Vagina (tissue), 2 donors: Measurements from ENCODE around the gene CPT2. TPM values are rescaled to one million over a fixed set of nuclear protein-coding genes. Genes with fewer than 3 reads are reported as not detected.

Experiments used
- DNase-seq, 2 donors: peaks; one replicate each; pipeline ENCODE4 v3.0.0-alpha.2; 2017; ENCODE audit errors: extremely low spot score in 2 of 2
- H3K27ac ChIP-seq: fragments of 200-600 bp; sonication (generic); one replicate; pipeline ENCODE4 v1.5.1; 2019
- H3K27me3 ChIP-seq: fragments of 200-600 bp; sonication (generic); one replicate; pipeline ENCODE4 v1.5.1; 2019
- H3K36me3 ChIP-seq, 2 donors: fragments of 200-600 bp; sonication (generic); one replicate each; pipeline ENCODE4 v1.5.1; 2017 to 2019
- H3K4me1 ChIP-seq: fragments of 200-600 bp; sonication (generic); one replicate; pipeline ENCODE4 v1.5.1; 2019
- H3K4me3 ChIP-seq, 2 donors: fragments of 200-600 bp; sonication (generic); 1 replicate in 1 of 2; 2 replicates in 1 of 2; pipeline ENCODE4 v1.5.1; 2016 to 2019
- H3K9me3 ChIP-seq: fragments of 200-600 bp; sonication (generic); one replicate; pipeline ENCODE4 v1.5.1; 2019
- POLR2A ChIP-seq, 2 donors: fragments of 450-650 bp; IDR thresholded peaks; one replicate each; pipeline ENCODE4 v1.6.1; 2017; ENCODE audit warnings: antibody characterized with exemption in 2 of 2, mild to moderate bottlenecking in 2 of 2, moderate library complexity in 2 of 2
- POLR2AphosphoS5 ChIP-seq, 2 donors: sonication (generic); formaldehyde crosslinking; IDR thresholded peaks; one replicate each; pipeline ENCODE4 v1.9.0; 2017; ENCODE audit warnings: antibody characterized with exemption in 2 of 2, mild to moderate bottlenecking in 2 of 2, low read depth in 1 of 2; ENCODE audit not compliant: insufficient read depth in 1 of 2
- intact Hi-C: fragments of 100-400 bp; cut with DNase I; formaldehyde crosslinking; loops from one replicate; pipeline ENCODE4 v1.15.1; 2023
- total RNA-seq: library from RNA; depleted of rRNA; stranded (reverse); fragments of >200 nt; gene quantifications from one replicate; pipeline ENCODE4 v1.2.3, GENCODE V29; 2016
- TF ChIP-seq, protein P1 (sequence below), 3 experiments: fragments of 450-650 bp in 2 of 3; fragments of 200-600 bp in 1 of 3; sonication (generic) in 1 of 3; IDR thresholded peaks; one replicate each; pipeline ENCODE4 v1.5.1; 2017 to 2019; ENCODE audit warnings: antibody characterized with exemption in 3 of 3, mild to moderate bottlenecking in 2 of 3, moderate library complexity in 2 of 3

Gene CPT2
- total RNA-seq, 1 donor from 2014 or later: 16.7 TPM

- no peaks in the 10 kb centered on the region for H3K36me3 ChIP-seq
Observed at GRCh38 chr1:53260631-53261247, 64.1 kb downstream of the CPT2 start.

GRCh38 chr1:53262000-53262399 lies 65.4 kb downstream of the CPT2 start:
- Histone ChIP-seq H3K27me3 (no peaks in the 10 kb centered on the region), H3K4me1 (no peaks in the 10 kb centered on the region), H3K9me3 (no peaks in the 10 kb centered on the region), H3K36me3 (no peaks in the 10 kb centered on the region), H3K27ac (no peak overlapping the region), H3K4me3 (no peak overlapping the region)
- intact Hi-C loops: no loop called here
- no peak for DNase-seq
- no peak for TF ChIP-seq POLR2AphosphoS5 (IDR thresholded peaks at IDR 0.05; ENCODE audit: insufficient read depth in 1 of 2, low read depth in 1 of 2)
- TF ChIP-seq, protein P1, sequence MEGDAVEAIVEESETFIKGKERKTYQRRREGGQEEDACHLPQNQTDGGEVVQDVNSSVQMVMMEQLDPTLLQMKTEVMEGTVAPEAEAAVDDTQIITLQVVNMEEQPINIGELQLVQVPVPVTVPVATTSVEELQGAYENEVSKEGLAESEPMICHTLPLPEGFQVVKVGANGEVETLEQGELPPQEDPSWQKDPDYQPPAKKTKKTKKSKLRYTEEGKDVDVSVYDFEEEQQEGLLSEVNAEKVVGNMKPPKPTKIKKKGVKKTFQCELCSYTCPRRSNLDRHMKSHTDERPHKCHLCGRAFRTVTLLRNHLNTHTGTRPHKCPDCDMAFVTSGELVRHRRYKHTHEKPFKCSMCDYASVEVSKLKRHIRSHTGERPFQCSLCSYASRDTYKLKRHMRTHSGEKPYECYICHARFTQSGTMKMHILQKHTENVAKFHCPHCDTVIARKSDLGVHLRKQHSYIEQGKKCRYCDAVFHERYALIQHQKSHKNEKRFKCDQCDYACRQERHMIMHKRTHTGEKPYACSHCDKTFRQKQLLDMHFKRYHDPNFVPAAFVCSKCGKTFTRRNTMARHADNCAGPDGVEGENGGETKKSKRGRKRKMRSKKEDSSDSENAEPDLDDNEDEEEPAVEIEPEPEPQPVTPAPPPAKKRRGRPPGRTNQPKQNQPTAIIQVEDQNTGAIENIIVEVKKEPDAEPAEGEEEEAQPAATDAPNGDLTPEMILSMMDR (IDR thresholded peaks at IDR 0.05): no peak
- no peak for TF ChIP-seq POLR2A (IDR thresholded peaks at IDR 0.05)

More at GRCh38 chr1:53260631-53261247, 64.1 kb downstream of the CPT2 start:
- no peak for TF ChIP-seq POLR2AphosphoS5 (IDR thresholded peaks at IDR 0.05; ENCODE audit: insufficient read depth in 1 of 2, low read depth in 1 of 2)
- TF ChIP-seq, protein P1 (IDR thresholded peaks at IDR 0.05): no peak
- no peak for TF ChIP-seq POLR2A (IDR thresholded peaks at IDR 0.05)
- no peaks in the 10 kb centered on the region for H3K27me3 ChIP-seq
- no peak for DNase-seq
- no peak overlapping the region for H3K27ac ChIP-seq
- H3K9me3 ChIP-seq: no peaks in the 10 kb centered on the region
- no peaks in the 10 kb centered on the region for H3K4me1 ChIP-seq
- no peak overlapping the region for H3K4me3 ChIP-seq
- intact Hi-C loops: no loop called here

Other genes with a start within 250 kb of the CPT2 start
- 207 TPM for gene PODN, start 134.6 kb upstream of the CPT2 start, total RNA-seq
- gene SLC1A7, start 54.2 kb upstream of the CPT2 start, total RNA-seq: not detected
- 50.6 TPM for gene CZIB, start 23.8 kb downstream of the CPT2 start, total RNA-seq
- gene MAGOH, start 41.7 kb downstream of the CPT2 start, total RNA-seq: 23.6 TPM
- gene LRP8, start 131.2 kb downstream of the CPT2 start, total RNA-seq: 21.1 TPM